ENCODE results near the gene SKIC8. TPM values are rescaled to one million over a fixed set of nuclear protein-coding genes. Genes with fewer than 3 reads are reported as not detected.
"Not testable (repeated sequence)": the region's sequence is repeated elsewhere in the genome, so short reads cannot be mapped to it uniquely, and the experiment has no call there.

Gene SKIC8
- total RNA-seq, 1 donor from 2014 or later: 46.0 TPM

DNA sequence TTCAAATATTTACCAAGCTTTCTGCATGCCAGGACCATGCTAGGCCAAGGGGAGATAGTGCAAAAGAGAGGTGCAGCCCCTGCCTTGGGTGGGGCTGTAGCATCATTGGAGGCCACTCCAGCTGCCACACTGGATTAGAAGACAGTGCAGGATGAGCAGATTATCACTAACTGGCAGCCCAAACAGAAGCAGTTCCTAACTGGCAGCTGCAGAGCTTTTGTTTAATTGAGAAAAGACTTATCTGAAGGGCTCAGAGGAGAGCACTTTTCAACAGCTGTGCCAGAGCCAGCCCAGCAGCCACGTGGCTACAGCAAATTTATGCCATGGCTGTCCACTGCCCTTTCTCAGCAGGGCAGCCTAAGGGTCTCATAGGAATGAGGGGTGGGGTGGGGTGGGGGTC, 51.5 kb downstream of the SKIC8 start:
- POLR2A ChIA-PET: no interaction called here

GRCh38 chr15:78245976-78246620, 53.3 kb downstream of the SKIC8 start:
- H3K36me3 Mint-ChIP-seq (ENCODE audit: low read depth); H3K4me3 Mint-ChIP-seq; H3K27ac Mint-ChIP-seq; DNase-seq; H3K27me3 Mint-ChIP-seq; H3K9me3 Mint-ChIP-seq; POLR2A ChIA-PET; intact Hi-C loops (cut with micrococcal nuclease); ATAC-seq (ENCODE audit: low read depth); CTCF ChIA-PET; H3K4me1 Mint-ChIP-seq: not testable (repeated sequence)

More for the DNA sequence above, 51.5 kb downstream of the SKIC8 start:
- H3K4me1 Mint-ChIP-seq: no peaks in the 10 kb centered on the region
- intact Hi-C loops (cut with micrococcal nuclease): no loop called here
- CTCF ChIA-PET: no interaction called here
- TF ChIP-seq, protein P1, sequence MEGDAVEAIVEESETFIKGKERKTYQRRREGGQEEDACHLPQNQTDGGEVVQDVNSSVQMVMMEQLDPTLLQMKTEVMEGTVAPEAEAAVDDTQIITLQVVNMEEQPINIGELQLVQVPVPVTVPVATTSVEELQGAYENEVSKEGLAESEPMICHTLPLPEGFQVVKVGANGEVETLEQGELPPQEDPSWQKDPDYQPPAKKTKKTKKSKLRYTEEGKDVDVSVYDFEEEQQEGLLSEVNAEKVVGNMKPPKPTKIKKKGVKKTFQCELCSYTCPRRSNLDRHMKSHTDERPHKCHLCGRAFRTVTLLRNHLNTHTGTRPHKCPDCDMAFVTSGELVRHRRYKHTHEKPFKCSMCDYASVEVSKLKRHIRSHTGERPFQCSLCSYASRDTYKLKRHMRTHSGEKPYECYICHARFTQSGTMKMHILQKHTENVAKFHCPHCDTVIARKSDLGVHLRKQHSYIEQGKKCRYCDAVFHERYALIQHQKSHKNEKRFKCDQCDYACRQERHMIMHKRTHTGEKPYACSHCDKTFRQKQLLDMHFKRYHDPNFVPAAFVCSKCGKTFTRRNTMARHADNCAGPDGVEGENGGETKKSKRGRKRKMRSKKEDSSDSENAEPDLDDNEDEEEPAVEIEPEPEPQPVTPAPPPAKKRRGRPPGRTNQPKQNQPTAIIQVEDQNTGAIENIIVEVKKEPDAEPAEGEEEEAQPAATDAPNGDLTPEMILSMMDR (IDR thresholded peaks at IDR 0.05): no peak
- no peak overlapping the region for H3K27ac Mint-ChIP-seq
- no peaks in the 10 kb centered on the region for H3K27me3 Mint-ChIP-seq
- H3K36me3 Mint-ChIP-seq (ENCODE audit: low read depth): no peaks in the 10 kb centered on the region
- no peaks in the 10 kb centered on the region for H3K9me3 Mint-ChIP-seq
- no peak for DNase-seq
- no peak for ATAC-seq (ENCODE audit: low read depth)
- H3K4me3 Mint-ChIP-seq: no peak overlapping the region

GRCh38 chr15:78245392-78245791, 54.0 kb downstream of the SKIC8 start:
- CTCF ChIA-PET: interaction anchor here (0.6 kb wide), 1 partner anchor 133 kb away, joined by 3 read pairs; no protein-coding TSS in a partner anchor
- H3K36me3 Mint-ChIP-seq (ENCODE audit: low read depth); DNase-seq; POLR2A ChIA-PET; H3K4me3 Mint-ChIP-seq; intact Hi-C loops (cut with micrococcal nuclease); ATAC-seq (ENCODE audit: low read depth); H3K9me3 Mint-ChIP-seq; H3K27ac Mint-ChIP-seq; H3K4me1 Mint-ChIP-seq; H3K27me3 Mint-ChIP-seq: not testable (repeated sequence)

- ChIA-PET POLR2A (no interaction called here), CTCF (interaction anchor here (0.6 kb wide), 1 partner anchor 133 kb away, joined by 3 read pairs; no protein-coding TSS in a partner anchor)
- no peaks in the 10 kb centered on the region for H3K9me3 Mint-ChIP-seq
- no peak for DNase-seq
- no peak overlapping the region for H3K4me3 Mint-ChIP-seq
- no peak for ATAC-seq (ENCODE audit: low read depth)
- peaks cover 2% of the 10 kb centered on the region for H3K4me1 Mint-ChIP-seq
- no peak overlapping the region for H3K27ac Mint-ChIP-seq
- H3K36me3 Mint-ChIP-seq (ENCODE audit: low read depth): no peaks in the 10 kb centered on the region
- intact Hi-C loops (cut with micrococcal nuclease): no loop called here
- TF ChIP-seq, protein P1 (IDR thresholded peaks at IDR 0.05): no peak
- H3K27me3 Mint-ChIP-seq: no peaks in the 10 kb centered on the region
These were observed 54.5 kb downstream of the SKIC8 start for GRCh38 chr15:78244893-78245292.

DNA sequence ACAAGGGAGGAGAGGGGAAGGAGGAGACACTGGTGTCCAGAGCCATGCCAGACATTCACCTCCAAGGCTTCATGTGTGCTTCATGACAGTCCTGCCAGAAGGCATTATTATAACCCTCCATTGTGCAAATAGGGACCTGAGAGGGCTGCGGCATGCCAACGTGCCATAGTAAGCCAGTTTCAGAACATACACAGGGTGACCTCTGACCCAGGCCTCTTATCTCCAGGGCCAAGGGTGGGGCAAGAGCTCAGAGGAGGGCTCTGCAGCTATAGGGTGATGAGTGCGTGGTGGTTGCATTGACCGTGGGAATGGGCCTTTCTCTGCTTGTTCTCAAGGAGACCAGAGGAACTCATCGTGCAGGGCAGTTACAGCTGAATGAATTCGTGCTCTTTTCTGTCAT, 55.3 kb downstream of the SKIC8 start:
- no peak overlapping the region for H3K4me3 Mint-ChIP-seq
- CTCF ChIA-PET: interaction anchor here (1.0 kb wide), 1 partner anchor 131 kb away, joined by 3 read pairs; no protein-coding TSS in a partner anchor

GRCh38 chr15:78243491-78243941, 55.9 kb downstream of the SKIC8 start:
- no peak overlapping the region for H3K4me3 Mint-ChIP-seq
- POLR2A ChIA-PET: interaction anchor here (0.7 kb wide), 1 partner anchor 284 kb away, joined by 5 read pairs; no protein-coding TSS in a partner anchor
- intact Hi-C loops (cut with micrococcal nuclease): no loop called here

More for the DNA sequence above, 55.3 kb downstream of the SKIC8 start:
- Mint-ChIP-seq H3K4me1 (peaks cover 2% of the 10 kb centered on the region), H3K27me3 (no peaks in the 10 kb centered on the region), H3K27ac (no peak overlapping the region), H3K36me3 (ENCODE audit: low read depth) (no peaks in the 10 kb centered on the region), H3K9me3 (no peaks in the 10 kb centered on the region)
- POLR2A ChIA-PET: no interaction called here
- intact Hi-C loops (cut with micrococcal nuclease): no loop called here
- DNase-seq: no peak
- TF ChIP-seq, protein P1 (IDR thresholded peaks at IDR 0.05): no peak
- no peak for ATAC-seq (ENCODE audit: low read depth)

More at GRCh38 chr15:78243491-78243941, 55.9 kb downstream of the SKIC8 start:
- Mint-ChIP-seq H3K4me1 (peaks cover 2% of the 10 kb centered on the region), H3K27me3 (no peaks in the 10 kb centered on the region), H3K9me3 (no peaks in the 10 kb centered on the region), H3K27ac (no peak overlapping the region), H3K36me3 (ENCODE audit: low read depth) (no peaks in the 10 kb centered on the region)
- TF ChIP-seq, protein P1 (IDR thresholded peaks at IDR 0.05): no peak
- CTCF ChIA-PET: interaction anchor here (1.0 kb wide), 1 partner anchor 130 kb away, joined by 3 read pairs; no protein-coding TSS in a partner anchor
- ATAC-seq (ENCODE audit: low read depth): no peak
- no peak for DNase-seq

Data from activated B cell treated with CpG ODN at 0.5 μM for 24 hours (primary cell).